GM21447 (cell line): ENCODE data around the gene DIDO1.
"Not testable (repeated sequence)": the region's sequence is repeated elsewhere in the genome, so short reads cannot be mapped to it uniquely, and the experiment has no call there.

Experiments used
- ATAC-seq: cut with Tn5 transposase; IDR thresholded peaks from one replicate; pipeline ENCODE4 v1.9.1; 2021; ENCODE audit not compliant: unreplicated experiment

Gene DIDO1

DNA sequence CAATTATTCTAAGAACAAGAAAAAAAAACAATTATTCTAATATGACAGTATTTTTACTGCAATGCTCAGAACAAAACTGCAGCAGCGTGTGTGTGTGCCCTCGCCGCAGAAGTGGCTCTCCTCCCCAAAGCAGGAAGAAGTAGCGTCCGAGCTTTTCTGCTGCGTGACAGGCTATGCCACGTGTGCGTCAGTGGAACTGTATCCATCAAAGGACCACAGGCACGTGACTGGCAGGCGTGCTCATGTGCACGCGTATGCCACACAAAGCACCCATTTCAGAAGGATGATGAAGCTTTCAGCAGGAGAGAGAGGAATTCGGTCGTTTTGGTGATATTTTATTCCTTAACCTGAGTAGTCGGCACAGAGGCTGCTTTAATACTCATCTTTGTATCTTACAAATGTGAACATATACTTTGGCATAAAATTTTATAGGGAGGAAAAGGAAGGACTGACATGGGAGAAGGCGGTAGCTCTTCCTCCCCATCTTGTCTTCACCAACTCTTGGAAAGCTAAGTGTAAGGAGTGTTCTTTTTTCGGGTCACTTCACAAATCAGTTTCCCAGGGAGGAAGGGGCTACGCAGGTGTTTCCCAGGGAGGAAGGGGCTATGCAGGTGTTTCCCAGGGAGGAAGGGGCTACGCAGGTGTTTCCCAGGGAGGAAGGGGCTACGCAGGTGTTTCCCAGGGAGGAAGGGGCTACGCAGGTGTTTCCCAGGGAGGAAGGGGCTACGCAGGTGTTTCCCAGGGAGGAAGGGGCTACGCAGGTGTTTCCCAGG, 68.1 kb downstream of the DIDO1 start:
- no peak for ATAC-seq

DNA sequence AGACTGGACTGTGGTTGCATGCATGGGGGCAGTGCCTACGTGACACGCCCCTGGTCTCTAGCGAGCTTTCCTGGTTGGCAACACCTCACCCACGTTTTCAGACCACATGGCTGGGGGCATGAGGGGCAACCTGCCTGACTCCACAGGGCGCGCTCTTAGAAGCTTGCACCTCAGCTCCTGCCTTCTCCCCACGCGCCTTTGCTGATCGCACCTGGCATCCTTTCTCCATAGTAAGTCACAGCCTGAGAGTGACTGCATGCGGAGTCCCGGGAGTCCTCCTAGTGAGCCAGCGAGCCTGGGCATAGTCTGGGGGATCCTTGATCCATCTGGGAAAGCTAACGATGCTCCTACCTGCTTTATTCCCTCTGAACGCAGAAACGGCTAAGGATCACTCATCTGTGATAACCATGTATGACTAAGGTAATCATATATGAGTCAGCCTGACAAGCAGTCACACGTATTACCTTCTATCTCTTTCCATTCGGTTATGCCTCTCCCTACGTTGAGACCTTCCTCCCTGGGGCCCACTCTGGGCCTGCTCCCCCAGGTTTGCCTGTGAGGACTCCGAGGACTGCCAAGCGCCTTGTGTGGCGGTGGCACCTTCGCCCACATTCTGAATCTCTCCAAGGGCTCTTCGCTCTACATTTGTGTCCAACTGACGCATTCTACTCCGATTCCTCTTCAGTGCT, 69.2 kb downstream of the DIDO1 start:
- ATAC-seq = no peak

DNA sequence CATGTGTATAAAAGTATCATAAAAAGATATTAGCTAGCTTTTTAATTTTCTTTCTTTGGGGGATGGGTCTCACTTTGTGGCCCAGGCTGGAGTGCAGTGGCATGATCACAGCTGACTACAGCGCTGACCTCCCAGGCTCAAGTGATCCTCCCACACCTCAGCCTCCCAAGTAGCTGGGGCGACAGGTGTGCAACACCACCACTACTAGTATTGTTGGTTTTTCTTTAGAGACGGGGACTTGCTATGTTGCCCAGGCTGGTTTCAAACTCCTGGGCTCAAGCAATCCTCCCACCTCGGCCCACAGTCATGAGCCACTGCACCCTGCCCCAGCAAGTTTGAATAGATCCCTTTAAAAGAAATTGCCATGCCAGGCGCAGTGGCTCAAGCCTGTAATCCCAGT, 71.2 kb downstream of the DIDO1 start:
- no peak for ATAC-seq

DNA sequence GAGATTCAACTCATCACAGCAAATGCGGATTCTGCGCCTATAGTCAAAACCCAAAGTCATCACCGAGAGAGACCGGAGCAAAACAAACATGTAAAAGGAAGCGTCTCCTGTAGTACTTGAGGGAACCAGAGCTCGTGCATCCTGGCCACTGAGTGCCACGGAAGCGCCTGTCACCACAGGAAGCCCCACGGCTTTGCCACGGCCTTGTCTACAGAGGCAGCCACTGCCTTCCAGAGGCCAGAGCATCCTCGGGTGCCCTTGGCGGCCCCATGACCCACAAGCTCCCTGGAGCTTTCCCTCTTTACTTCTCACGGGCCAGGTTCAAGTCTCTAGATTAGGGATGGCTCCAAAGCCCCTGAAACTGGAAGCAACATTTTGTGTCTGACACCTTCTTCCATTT, 72.2 kb downstream of the DIDO1 start:
- no peak for ATAC-seq

DNA sequence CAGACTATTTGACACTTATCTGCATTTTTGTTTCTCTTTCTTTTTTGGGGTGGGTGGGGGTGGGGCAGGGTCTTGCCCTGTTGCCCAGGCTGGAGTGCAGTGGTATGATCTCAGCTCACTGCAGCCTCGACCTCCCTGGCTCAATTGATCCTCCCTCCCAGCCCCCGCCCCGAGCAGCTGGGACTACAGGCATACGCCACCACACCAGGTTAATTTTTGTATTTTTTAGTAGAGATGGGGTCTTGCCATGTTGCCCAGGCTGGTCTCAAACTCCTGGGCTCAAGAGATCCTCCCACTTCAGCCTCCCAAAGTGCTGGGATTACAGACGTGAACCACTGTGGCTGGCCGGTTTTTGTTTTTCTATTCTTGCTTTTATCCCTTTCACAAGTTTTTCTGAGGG, 73.0 kb downstream of the DIDO1 start:
- not testable (repeated sequence) for ATAC-seq

DNA sequence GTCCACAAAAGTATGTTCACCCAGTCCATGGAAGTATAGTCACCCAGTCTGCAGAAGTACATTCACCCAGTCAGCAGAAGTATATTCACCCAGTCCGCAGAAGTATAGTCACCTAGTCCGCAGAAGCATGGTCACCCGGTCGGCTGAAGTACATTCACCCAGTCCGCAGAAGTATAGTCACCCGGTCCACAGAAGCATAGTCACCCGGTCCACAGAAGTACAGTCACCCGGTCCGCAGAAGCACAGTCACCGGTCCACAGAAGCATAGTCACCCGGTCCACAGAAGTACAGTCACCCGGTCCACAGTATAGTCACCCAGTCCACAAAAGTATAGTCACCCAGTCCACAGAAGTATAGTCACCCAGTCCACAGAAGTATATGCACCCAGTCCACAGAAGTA, 73.5 kb downstream of the DIDO1 start:
- no peak for ATAC-seq

DNA sequence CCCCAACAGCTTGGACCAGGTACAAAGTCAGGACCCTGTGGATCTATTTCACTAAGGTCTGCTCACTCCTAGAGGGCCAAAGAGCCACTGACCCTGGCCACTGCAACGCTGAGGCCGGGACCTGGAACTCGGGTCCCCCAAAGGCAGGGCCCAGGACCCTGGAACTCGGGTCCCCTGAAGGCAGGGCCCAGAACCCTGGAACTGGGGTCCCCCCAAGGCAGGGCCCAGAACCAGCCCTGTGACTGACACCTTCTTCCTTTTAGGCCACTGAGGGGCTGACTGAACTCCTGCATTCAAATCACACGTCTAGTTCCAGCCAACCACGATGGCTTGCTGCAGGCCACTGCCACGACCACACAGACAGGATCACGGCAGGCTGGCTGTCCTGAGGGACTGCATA, 74.1 kb downstream of the DIDO1 start:
- ATAC-seq = no peak

DNA sequence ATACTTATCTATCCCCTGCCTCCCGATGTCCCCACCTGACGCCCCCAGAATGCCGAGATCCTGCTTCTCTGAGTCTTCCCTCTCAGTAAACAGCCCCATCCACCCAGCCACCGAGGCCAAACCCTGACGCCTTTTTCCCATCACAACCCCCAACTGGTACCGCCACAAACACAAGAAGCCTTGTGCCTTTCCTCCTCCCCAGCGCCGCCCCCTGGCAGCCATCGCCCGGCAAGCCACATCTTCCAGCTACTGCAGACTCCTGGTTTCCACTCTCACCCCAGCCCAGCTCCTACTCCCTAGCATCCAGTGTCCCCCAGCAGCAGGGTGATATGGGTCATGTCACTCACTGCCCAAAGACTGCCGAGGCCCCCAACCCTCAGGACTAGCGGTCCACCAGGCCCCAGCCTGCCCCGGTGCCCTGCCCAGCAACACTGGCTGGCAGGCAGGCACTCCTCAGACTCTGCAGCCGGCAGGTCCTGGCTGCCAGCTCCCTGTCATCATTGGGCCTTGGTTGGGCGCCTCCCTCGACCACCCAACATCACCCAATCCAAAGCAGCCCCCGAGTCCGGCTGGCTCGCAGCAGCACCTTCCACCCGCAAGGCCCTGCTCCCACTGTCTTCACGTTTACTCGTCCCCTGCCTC, 75.9 kb downstream of the DIDO1 start:
- ATAC-seq = no peak

DNA sequence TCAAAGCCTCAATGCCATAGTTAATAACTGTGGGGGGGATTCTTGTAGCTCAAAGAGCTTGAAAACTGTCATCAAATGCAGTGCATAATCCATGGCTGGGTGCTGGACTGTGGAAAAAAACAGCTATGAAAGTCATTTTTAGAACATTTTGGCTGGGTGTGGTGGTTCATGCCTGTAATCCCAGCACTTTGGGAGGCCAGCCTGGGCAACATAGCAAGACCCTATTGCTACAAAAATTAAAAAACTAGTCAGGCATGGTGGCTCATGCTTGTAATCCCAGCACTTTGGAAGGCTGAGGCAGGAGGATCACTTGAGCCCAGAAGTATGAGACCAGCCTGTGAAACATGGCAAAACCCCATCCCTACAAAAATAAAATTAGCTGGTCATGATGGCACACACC, 76.9 kb downstream of the DIDO1 start:
- no peak for ATAC-seq

DNA sequence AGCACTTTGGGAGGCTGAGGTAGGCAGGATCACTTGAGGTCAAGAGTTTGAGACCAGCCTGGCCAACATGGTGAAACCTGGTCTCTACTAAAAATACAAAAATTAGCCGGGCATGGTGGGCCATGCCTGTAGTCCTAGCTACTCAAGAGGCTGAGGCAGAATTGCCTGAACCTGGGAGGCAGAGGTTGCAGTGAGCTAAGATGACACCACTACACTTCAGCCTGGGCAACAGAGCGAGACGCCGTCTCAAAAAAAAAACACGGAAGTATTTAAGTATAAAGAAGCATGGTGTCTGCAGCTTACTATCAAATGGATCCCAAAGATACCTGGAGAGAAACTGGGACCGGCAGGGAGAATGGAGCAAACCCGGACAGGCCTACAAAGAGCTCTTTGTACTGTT, 77.4 kb downstream of the DIDO1 start:
- ATAC-seq = not testable (repeated sequence)

DNA sequence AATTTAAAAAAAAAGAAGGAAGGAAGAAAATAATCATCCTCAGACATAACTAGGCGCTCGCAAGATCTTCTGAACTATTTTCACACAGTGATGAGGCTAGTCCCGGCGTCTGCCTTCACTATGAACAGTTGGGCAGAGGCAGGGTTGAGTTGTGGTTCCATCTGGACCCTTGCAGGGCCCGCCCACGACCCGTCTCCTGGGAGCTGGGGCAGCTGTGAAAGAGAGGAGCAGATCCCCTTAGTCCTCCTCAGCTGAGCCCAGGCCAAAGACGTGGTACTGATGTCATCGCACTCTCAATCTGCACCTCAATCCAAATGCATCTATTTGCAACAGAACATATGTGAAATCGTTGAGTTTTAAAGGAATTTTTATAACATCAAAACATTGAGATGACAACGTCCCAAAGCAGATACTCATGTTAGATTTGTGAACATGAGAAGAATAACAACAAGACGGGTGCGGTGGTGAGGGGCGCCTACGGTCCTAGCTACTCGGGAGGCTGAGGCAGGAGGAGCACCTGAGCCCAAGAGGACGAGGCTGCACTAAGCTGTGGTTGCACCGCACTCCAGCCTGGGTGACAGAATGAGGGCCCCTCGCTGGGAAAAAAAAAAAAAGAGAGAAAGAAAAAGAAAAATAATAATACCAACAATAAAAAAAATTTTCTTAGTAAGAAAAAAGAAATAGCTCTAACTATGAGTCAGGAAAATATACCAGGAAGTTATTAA, 80.0 kb downstream of the DIDO1 start:
- ATAC-seq = no peak

DNA sequence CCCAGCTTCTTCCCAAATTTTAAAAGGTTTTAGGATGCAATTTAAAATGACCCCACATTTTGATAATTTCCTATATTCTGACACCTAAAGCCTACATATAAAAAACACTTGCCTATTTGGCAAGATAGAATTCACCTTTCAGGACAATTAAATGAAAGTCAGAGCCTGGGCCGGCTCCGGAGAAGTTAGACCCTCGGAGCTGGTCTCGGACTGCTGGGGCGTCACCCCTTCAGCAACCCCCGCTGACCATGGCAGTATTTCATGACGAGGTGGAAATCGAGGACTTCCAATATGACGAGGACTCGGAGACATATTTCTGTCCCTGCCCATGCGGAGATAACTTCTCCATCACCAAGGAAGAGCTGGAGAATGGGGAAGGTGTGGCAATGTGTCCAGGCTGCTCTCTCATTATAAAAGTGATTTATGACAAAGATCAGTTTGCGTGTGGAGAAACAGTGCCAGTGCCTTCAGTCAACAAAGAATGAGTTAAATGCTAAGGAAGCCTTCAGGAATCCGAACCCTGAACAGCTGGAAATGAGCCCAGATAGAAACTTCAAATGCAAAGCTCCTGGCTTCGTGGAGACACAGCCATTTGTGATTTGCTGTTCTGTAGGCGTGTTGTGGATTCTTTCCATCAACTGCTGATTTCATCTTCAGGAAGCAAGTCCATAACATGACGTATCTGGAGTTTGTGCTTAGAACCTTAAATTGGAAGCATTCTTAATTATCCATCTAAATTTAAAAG, 80.7 kb downstream of the DIDO1 start:
- ATAC-seq = no peak

DNA sequence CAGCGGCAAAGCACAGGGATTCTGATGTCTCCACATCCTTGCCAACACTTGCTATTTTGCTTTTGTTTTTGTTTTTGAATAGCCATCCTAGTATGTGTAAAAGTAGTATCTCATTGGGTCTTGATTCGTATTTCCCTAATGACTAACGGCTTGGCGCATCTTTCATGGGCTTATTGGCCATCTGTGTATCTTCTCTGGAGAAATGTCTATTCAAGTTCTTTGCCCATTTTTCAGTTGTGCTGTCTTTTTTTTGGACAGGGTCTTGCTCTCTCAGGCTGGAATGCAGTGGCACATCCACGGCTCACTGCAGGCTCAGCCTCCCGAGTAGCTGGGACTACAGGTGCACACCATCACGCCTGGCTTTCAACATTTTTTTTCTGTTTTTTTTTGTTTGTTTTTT, 82.1 kb downstream of the DIDO1 start:
- ATAC-seq = no peak

DNA sequence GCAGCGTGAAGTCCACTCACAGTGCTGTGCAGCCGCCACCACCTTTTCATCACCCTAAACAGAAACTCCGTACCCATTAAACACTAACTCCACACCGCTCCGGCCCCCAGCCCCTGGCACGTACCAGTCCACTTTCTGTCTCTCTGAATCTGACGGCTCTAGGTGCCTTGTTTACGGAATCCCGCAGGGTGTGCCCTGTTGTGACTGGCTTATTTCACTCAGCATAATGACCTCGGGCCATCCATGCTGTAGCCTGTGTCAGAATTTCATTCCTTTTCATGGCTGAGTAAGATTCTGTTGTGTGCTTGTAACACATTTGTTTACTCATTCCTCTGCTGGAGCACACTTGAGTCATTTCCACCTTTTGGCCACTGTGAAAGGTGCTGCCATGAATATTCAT, 82.6 kb downstream of the DIDO1 start:
- ATAC-seq = no peak

DNA sequence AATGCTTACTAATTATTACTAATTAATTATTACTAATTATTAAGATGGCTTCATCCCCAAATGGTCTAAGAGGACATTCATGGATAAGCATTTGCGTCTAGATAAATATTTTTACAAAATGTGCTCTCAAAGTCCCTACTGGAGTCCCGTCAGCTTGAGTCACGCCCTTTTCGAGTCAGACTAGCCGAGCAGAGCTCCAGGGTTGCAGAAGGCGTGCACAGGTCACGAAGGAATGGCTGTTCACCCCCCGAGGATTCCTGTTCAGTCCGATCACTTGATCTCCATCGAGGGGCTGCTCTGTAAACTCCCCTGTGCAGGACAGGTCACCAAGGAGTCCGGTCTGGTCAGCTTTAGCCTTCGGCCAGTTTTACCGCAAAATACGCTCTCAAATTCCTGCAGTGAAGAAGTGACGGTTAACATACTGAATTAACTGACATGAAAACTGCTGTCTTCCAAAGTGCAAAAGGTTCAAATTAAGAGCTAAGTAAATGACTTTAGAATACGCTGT, 84.5 kb downstream of the DIDO1 start:
- ATAC-seq = no peak

DNA sequence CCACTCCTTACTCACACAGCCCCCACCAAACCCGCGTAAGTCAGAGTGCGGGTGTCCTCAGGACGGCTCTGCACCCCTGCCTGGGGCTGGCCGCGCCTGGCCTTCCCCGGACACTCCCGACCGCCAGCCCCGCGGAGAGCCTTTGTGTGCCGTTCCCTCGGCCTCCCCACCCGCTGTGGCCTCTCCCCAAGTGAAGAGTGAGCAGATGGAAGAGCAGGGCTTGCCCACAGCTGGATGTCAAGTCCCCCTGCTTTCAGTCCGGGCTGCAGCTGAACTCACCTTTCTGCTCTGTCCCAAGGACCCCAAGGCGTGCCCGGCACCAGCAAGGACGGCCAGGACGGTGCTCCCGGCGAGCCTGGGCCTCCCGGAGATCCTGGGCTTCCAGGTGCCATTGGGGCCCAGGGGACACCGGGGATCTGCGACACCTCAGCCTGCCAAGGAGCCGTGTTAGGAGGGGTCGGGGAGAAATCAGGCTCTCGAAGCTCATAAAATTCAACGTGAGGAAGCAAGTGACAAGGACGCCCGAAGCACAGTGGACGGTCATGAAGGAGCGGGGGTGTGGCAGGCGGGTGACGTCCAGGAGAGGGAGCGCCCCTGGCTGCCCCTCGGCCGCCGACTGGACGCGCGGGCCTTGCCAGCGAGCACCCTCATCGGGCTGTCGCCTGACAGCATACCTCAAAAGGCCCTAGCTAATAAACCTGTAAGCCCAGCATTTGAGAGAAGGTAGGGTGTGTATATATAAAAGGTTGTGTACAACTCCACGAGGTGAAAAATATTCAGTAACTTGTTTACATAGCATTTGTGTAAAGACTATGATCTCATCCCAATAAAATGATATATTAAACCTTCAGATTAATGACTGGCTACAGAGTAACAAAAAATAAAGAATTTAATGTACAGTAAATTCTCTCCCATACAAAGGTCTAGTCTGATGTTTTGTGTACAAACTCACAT, 85.8 kb downstream of the DIDO1 start:
- ATAC-seq = no peak

DNA sequence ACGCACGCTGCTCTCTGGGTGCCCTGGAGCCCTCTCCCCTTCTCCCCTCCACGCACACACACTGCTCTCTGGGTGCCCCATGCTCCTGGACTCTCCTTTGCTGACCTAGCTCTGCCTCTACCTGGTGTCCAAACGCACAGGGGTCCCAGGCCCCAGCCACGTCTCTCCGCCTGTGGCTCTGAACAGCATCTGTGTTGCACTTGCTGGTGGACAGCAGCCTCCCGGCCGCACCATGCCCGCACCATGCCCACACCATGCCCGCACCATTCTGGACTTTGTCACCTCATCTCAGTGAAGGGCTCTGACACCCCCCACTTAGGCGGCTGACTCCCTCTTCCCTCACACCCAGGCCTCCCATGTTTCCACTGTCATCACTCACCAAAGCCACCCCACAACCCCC, 86.5 kb downstream of the DIDO1 start:
- no peak for ATAC-seq

DNA sequence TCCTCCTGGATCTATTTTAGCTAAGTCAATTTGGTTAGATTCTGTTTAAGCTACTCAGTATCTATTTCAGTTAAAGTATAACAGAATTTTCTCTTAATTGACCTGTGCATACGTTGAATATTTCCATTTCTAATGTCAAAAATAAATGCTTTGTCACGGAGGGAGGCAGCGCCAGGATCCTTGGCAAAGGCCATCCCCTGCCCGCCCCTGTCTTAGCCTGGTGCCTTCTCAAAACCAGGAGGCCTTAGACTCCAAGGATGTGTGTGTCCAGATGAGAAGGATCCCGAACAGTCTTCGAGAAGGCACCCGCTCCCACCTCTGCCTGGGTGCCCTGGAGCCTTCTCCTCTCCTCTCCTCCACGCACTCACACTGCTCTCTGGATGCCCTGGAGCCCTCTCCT, 87.0 kb downstream of the DIDO1 start:
- ATAC-seq = no peak

DNA sequence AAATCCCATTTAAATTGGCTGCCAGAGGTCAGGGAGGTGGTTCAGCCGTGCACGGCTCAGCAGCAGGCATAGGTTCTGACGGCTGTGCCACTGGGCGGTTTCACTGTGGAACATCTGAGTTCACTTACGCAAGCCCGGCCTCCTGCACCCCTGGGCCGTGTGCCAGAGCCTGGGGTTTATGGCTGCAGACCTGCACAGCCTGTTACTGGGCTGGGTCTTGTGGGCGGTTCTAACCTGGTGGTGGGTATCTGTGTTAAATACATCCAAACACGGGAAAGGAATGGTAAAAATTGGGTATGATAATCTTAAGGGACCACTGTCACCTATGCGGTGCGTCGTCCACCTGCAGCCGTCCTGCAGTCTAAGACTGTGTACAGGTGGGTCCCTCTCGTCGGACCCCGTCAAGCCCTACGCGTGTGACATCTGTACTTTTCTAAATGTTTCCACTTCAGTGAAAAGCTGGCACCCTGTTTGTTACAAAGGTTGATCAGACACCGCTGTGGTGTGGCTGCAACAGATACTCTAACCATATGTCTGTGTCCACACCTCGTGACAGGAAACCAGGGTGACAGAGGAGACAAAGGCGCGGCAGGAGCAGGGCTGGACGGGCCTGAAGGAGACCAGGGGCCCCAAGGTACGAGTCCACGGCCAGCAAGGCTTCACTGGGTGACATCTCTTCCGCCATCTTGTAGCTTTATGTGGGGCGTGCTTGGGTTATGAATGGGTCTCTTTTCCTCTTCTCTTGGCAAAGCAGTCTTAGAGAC, 88.0 kb downstream of the DIDO1 start:
- peak; percentile 79 for ATAC-seq
